OCI-LY3 (cell line): ENCODE measurements around the gene GPD2.

Source experiments
- H2AFZ ChIP-seq: fragments of 200-600, 300-600 bp; shearing (Covaris generic); 2 replicates; pipeline ENCODE4 v1.6.0; 2014; ENCODE audit warnings: antibody characterized with exemption, low read depth, low read length
- H3K27ac ChIP-seq: fragments of 200-600, 300-600 bp; sonication (generic); 2 replicates; pipeline ENCODE4 v1.5.1; 2014; ENCODE audit warnings: mild to moderate bottlenecking, low read length, moderate library complexity, mixed read lengths
- H3K27me3 ChIP-seq: fragments of 200-600, 300-600 bp; sonication (generic); 2 replicates; pipeline ENCODE4 v1.6.1; 2014; ENCODE audit warnings: low read depth, low read length, mixed read lengths
- H3K36me3 ChIP-seq: fragments of 200-600, 300-600 bp; sonication (generic); replicated peaks from 2 replicates; pipeline ENCODE3; 2014; ENCODE audit warnings: low read depth, low read length, mixed read lengths
- H3K4me1 ChIP-seq: fragments of 300-600, 200-600 bp; sonication (generic); 2 replicates; pipeline ENCODE4 v1.6.1; 2014; ENCODE audit warnings: low read length, mixed read lengths
- H3K4me2 ChIP-seq: fragments of 200-600, 300-600 bp; sonication (generic); 2 replicates; pipeline ENCODE4 v1.6.1; 2014; ENCODE audit warnings: low read length, mixed read lengths
- H3K4me3 ChIP-seq: fragments of 300-600, 200-600 bp; sonication (generic); 2 replicates; pipeline ENCODE4 v1.5.1; 2014; ENCODE audit warnings: antibody characterized with exemption, mild to moderate bottlenecking, low read length, moderate library complexity
- H3K79me2 ChIP-seq: fragments of 300-600, 200-600 bp; shearing (Covaris generic); 2 replicates; pipeline ENCODE4 v1.6.1; 2014; ENCODE audit warnings: mild to moderate bottlenecking, low read length, mixed read lengths
- H3K9ac ChIP-seq: fragments of 300-600, 200-600 bp; shearing (Covaris generic); 2 replicates; pipeline ENCODE4 v1.6.0; 2014; ENCODE audit warnings: mild to moderate bottlenecking, low read length, moderate library complexity
- H3K9me3 ChIP-seq: fragments of 200-600, 300-600 bp; shearing (Covaris generic); 2 replicates; pipeline ENCODE4 v1.6.1; 2014; ENCODE audit warnings: low read length, mixed read lengths; ENCODE audit not compliant: insufficient read depth
- H4K20me1 ChIP-seq: fragments of 200-600, 300-600 bp; sonication (generic); 2 replicates; pipeline ENCODE4 v1.6.1; 2016; ENCODE audit warnings: low read length, mixed read lengths; ENCODE audit not compliant: insufficient read depth
- CTCF ChIP-seq: fragments of 200-600, 300-600 bp; sonication (generic); IDR thresholded peaks from 2 replicates; pipeline ENCODE4 v1.5.1; 2014; ENCODE audit warnings: antibody characterized with exemption, low read length, low read depth
- EZH2phosphoT487 ChIP-seq: fragments of 200-600 bp; shearing (Covaris generic); IDR thresholded peaks from 2 replicates; pipeline ENCODE4 v1.6.1; 2018; ENCODE audit warnings: antibody characterized with exemption, mixed run types, low read depth

GPD2 gene

GRCh38 chr2:156452971-156453370, 16.8 kb downstream of the GPD2 start:
- Histone ChIP-seq H3K79me2 (0 out of 2 replicates have a peak, but pooled peaks cover 4% of the 10 kb centered on the region), H3K36me3 (peaks cover 6% of the 10 kb centered on the region), H3K27me3 (no peaks in the 10 kb centered on the region), H2AFZ (no peak overlapping the region), H4K20me1 (no peaks in the 10 kb centered on the region), H3K4me2 (no peak overlapping the region), H3K9ac (no peak overlapping the region), H3K4me1 (no peaks in the 10 kb centered on the region), H3K4me3 (no peak overlapping the region), H3K9me3 (0 out of 2 replicates have a peak, but pooled peaks cover 5% of the 10 kb centered on the region), H3K27ac (no peak overlapping the region)
- TF ChIP-seq EZH2phosphoT487 (no peak), CTCF (no peak)

GRCh38 chr2:156455361-156455975, 19.3 kb downstream of the GPD2 start:
- Histone ChIP-seq H3K79me2 (0 out of 2 replicates have a peak, but pooled peaks cover 6% of the 10 kb centered on the region), H3K4me3 (no peak overlapping the region), H2AFZ (no peak overlapping the region), H3K36me3 (no peaks in the 10 kb centered on the region), H3K27me3 (no peaks in the 10 kb centered on the region), H3K9ac (no peak overlapping the region), H3K4me2 (no peak overlapping the region), H3K4me1 (no peaks in the 10 kb centered on the region), H3K27ac (no peak overlapping the region), H4K20me1 (no peaks in the 10 kb centered on the region), H3K9me3 (0 out of 2 replicates have a peak, but pooled peaks cover 5% of the 10 kb centered on the region)
- TF ChIP-seq CTCF (no peak), EZH2phosphoT487 (no peak)

- no peak overlapping the region for H3K4me3 ChIP-seq
These were observed 20.4 kb downstream of the GPD2 start for GRCh38 chr2:156456616-156457015.

More at GRCh38 chr2:156456616-156457015, 20.4 kb downstream of the GPD2 start:
- 0 out of 2 replicates have a peak, but pooled peaks cover 6% of the 10 kb centered on the region for H3K79me2 ChIP-seq
- no peaks in the 10 kb centered on the region for H4K20me1 ChIP-seq
- H3K9ac ChIP-seq: no peak overlapping the region
- TF ChIP-seq CTCF: no peak
- no peak for TF ChIP-seq EZH2phosphoT487
- H3K36me3 ChIP-seq: no peaks in the 10 kb centered on the region
- H3K27me3 ChIP-seq: no peaks in the 10 kb centered on the region
- no peak overlapping the region for H2AFZ ChIP-seq
- H3K4me1 ChIP-seq: no peaks in the 10 kb centered on the region
- no peak overlapping the region for H3K27ac ChIP-seq
- H3K4me2 ChIP-seq: no peak overlapping the region
- 0 out of 2 replicates have a peak, but pooled peaks cover 5% of the 10 kb centered on the region for H3K9me3 ChIP-seq
